Measurements from ENCODE around the gene GMDS. TPM values are rescaled to one million over a fixed set of nuclear protein-coding genes. Genes with fewer than 3 reads are reported as not detected.

GMDS gene
- total RNA-seq, 4 donors from 2014 or later, result 9.5 to 32.8 (median 22.4) TPM

- WGBS, 2 donors, result 16 to 18% methylated on average over 2 of the region's 2 CpGs
- no peaks in the 10 kb centered on the region for H3K27me3 ChIP-seq
- peak overlapping the region; percentile 25 to 62 (median 39) for H3K27ac ChIP-seq
- H3K36me3 ChIP-seq, result no peaks in the 10 kb centered on the region
- DNase-seq, result no peak
- no peaks in the 10 kb centered on the region for H3K9me3 ChIP-seq
- peaks cover 11 to 12% of the 10 kb centered on the region in 2 donors for H3K4me1 ChIP-seq
- no peak for TF ChIP-seq POLR2A (IDR thresholded peaks at IDR 0.05)
- TF ChIP-seq CTCF (IDR thresholded peaks at IDR 0.05), result no peak
- H3K4me3 ChIP-seq (replicated peaks in 1 of 3), result no peak overlapping the region
- intact Hi-C loops (cut with DNase I), result no loop called here
These were observed 315.0 kb downstream of the GMDS start for GRCh38 chr6:1930356-1930755.

GRCh38 chr6:1929931-1930330 is 315.5 kb downstream of the GMDS start:
- Histone ChIP-seq H3K27me3 (no peaks in the 10 kb centered on the region), H3K4me3 (replicated peaks in 1 of 3) (no peak overlapping the region), H3K9me3 (no peaks in the 10 kb centered on the region), H3K27ac (peak overlapping the region; percentile 25 to 62 (median 39)), H3K4me1 (peaks cover 11 to 12% of the 10 kb centered on the region in 2 donors), H3K36me3 (no peaks in the 10 kb centered on the region)
- peak; percentile 61 to 69 for DNase-seq
- no peak for TF ChIP-seq CTCF (IDR thresholded peaks at IDR 0.05)
- TF ChIP-seq POLR2A (IDR thresholded peaks at IDR 0.05), result no peak
- WGBS, 2 donors, result 24 to 45% methylated on average over 9 of the region's 9 CpGs
- intact Hi-C loops (cut with DNase I), result no loop called here

GRCh38 chr6:1925743-1926430 is 319.5 kb downstream of the GMDS start:
- Histone ChIP-seq H3K4me3 (replicated peaks in 1 of 3) (no peak overlapping the region), H3K9me3 (no peaks in the 10 kb centered on the region), H3K27ac (no peak overlapping the region), H3K27me3 (no peaks in the 10 kb centered on the region), H3K36me3 (no peaks in the 10 kb centered on the region), H3K4me1 (peaks cover 9 to 10% of the 10 kb centered on the region in 2 donors)
- TF ChIP-seq POLR2A (IDR thresholded peaks at IDR 0.05) (no peak), CTCF (IDR thresholded peaks at IDR 0.05) (no peak)
- WGBS, 2 donors, result 88 to 89% methylated on average over 10 of the region's 10 CpGs
- intact Hi-C loops (cut with DNase I), result no loop called here
- no peak for DNase-seq

GRCh38 chr6:1923449-1923848 is 322.0 kb downstream of the GMDS start:
- H3K27ac ChIP-seq, result no peak overlapping the region
- WGBS, 2 donors, result 97% methylated on average over 14 of the region's 14 CpGs
- no peak for DNase-seq
- TF ChIP-seq POLR2A (IDR thresholded peaks at IDR 0.05) (no peak), CTCF (IDR thresholded peaks at IDR 0.05) (no peak)
- H3K9me3 ChIP-seq, result no peaks in the 10 kb centered on the region
- H3K27me3 ChIP-seq, result no peaks in the 10 kb centered on the region
- intact Hi-C loops (cut with DNase I), result no loop called here
- H3K4me3 ChIP-seq (replicated peaks in 1 of 3), result no peak overlapping the region
- H3K36me3 ChIP-seq, result no peaks in the 10 kb centered on the region
- H3K4me1 ChIP-seq, result no peaks in the 10 kb centered on the region

GRCh38 chr6:1917626-1918371 is 327.6 kb downstream of the GMDS start:
- intact Hi-C loops (cut with DNase I), result no loop called here
- Histone ChIP-seq H3K9me3 (no peaks in the 10 kb centered on the region), H3K27me3 (no peaks in the 10 kb centered on the region), H3K36me3 (no peaks in the 10 kb centered on the region), H3K27ac (no peak overlapping the region), H3K4me3 (replicated peaks in 1 of 3) (no peak overlapping the region), H3K4me1 (no peaks in the 10 kb centered on the region)
- TF ChIP-seq POLR2A (IDR thresholded peaks at IDR 0.05), result no peak
- TF ChIP-seq CTCF (IDR thresholded peaks at IDR 0.05), result no peak
- DNase-seq, result no peak
- WGBS, 2 donors, result 72 to 87% methylated on average over 9 of the region's 9 CpGs
